Measurements from ENCODE around the gene IQGAP1.

GRCh38 chr15:90496791-90497190 is 108.7 kb downstream of the IQGAP1 start:
- no peak for TF ChIP-seq CTCF (IDR thresholded peaks at IDR 0.05)
- TF ChIP-seq POLR2A (IDR thresholded peaks at IDR 0.05), result no peak

Data from Peyer's patch (tissue), 4 donors.